ENCODE data around the gene VSNL1.
"Not testable (repeated sequence)": the region's sequence is repeated elsewhere in the genome, so short reads cannot be mapped to it uniquely, and the experiment has no call there.

Gene VSNL1

GRCh38 chr2:17543131-17543660 is 2.7 kb downstream of the VSNL1 start:
- DNase-seq = no peak

- DNase-seq = peak; percentile 81
These were observed 3.4 kb downstream of the VSNL1 start for GRCh38 chr2:17543848-17544247.

- DNase-seq = peak; percentile 96
These were observed 3.8 kb downstream of the VSNL1 start for GRCh38 chr2:17544256-17544655.

GRCh38 chr2:17545680-17546613 is 5.5 kb downstream of the VSNL1 start:
- DNase-seq = no peak

GRCh38 chr2:17547237-17547636 is 6.7 kb downstream of the VSNL1 start:
- no peak for DNase-seq

- DNase-seq = no peak
These were observed 7.2 kb downstream of the VSNL1 start for GRCh38 chr2:17547737-17548136.

- no peak for DNase-seq
These were observed 10.4 kb downstream of the VSNL1 start for GRCh38 chr2:17550907-17551306.

- DNase-seq = no peak
These were observed 14.7 kb downstream of the VSNL1 start for GRCh38 chr2:17555150-17555549.

- no peak for DNase-seq
These were observed 17.1 kb downstream of the VSNL1 start for GRCh38 chr2:17557596-17557995.

GRCh38 chr2:17558053-17558452 is 17.6 kb downstream of the VSNL1 start:
- no peak for DNase-seq

- DNase-seq = no peak
These were observed 18.4 kb downstream of the VSNL1 start for GRCh38 chr2:17558878-17559277.

- not testable (repeated sequence) for DNase-seq
These were observed 25.2 kb downstream of the VSNL1 start for GRCh38 chr2:17565726-17566125.

- DNase-seq = peak; percentile 39
These were observed 31.2 kb downstream of the VSNL1 start for GRCh38 chr2:17571681-17572080.

GRCh38 chr2:17573085-17573803 is 32.7 kb downstream of the VSNL1 start:
- DNase-seq = peak; percentile 40

- DNase-seq = no peak
These were observed 33.3 kb downstream of the VSNL1 start for GRCh38 chr2:17573804-17574175.

- no peak for DNase-seq
These were observed 34.0 kb downstream of the VSNL1 start for GRCh38 chr2:17574406-17575073.

GRCh38 chr2:17576802-17577201 is 36.3 kb downstream of the VSNL1 start:
- no peak for DNase-seq

GRCh38 chr2:17578466-17578928 is 38.0 kb downstream of the VSNL1 start:
- DNase-seq = no peak

GRCh38 chr2:17579605-17580318 is 39.3 kb downstream of the VSNL1 start:
- DNase-seq = no peak

- no peak for DNase-seq
These were observed 39.8 kb downstream of the VSNL1 start for GRCh38 chr2:17580319-17580715.

GRCh38 chr2:17581831-17582230 is 41.3 kb downstream of the VSNL1 start:
- no peak for DNase-seq

GRCh38 chr2:17583166-17583565 is 42.7 kb downstream of the VSNL1 start:
- no peak for DNase-seq

GRCh38 chr2:17583646-17584045 is 43.1 kb downstream of the VSNL1 start:
- DNase-seq = no peak

All from fibroblast of upper back skin (primary cell).